ENCODE data around the gene VWA3A.

The VWA3A gene

DNA sequence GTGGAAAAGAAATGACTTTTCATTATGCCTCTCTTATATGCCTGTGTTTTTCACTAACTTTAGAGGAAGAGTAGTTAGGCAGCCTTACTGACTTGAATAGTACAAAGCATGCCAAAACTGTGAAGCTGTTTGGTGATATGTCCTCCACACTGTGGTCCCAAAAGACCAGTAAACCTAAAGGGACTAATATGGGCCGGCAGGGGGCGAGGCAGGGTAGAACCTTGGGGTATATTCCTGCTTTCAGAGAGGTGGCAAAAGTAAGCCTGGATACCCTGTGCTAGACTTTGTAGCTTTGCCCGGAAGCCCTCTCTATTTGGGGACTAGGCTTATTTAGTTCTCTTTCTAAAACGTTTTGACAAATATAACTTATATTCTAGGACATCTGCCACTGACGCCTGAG is 36.5 kb upstream of the VWA3A start:
- Histone ChIP-seq H4K20me1 (ENCODE audit: insufficient read depth, low read length) (no peaks in the 10 kb centered on the region), H3K9me2 (replicated peaks; ENCODE audit: insufficient read depth, low read length) (no peaks in the 10 kb centered on the region), H3F3A (ENCODE audit: insufficient read depth, low read length) (no peaks in the 10 kb centered on the region), H3K9me3 (replicated peaks; ENCODE audit: insufficient read depth, low read length) (no peaks in the 10 kb centered on the region), H3K79me2 (ENCODE audit: low read length) (no peaks in the 10 kb centered on the region), H3K27ac (ENCODE audit: low read length) (no peak overlapping the region), H2AFZ (ENCODE audit: low read length) (no peak overlapping the region), H3K9ac (ENCODE audit: low read length) (no peak overlapping the region), H3K36me3 (replicated peaks; ENCODE audit: insufficient read depth, low read length) (no peaks in the 10 kb centered on the region), H3K4me3 (ENCODE audit: low read length) (no peak overlapping the region), H3K4me2 (ENCODE audit: low read depth, low read length) (no peak overlapping the region), H3K27me3 (replicated peaks; ENCODE audit: insufficient read depth, low read length) (no peaks in the 10 kb centered on the region), H3K4me1 (ENCODE audit: low read length) (0 out of 2 replicates have a peak, but pooled peaks cover 2% of the 10 kb centered on the region)
- no peak for DNase-seq
- TF ChIP-seq EZH2phosphoT487 (IDR thresholded peaks at IDR 0.05; ENCODE audit: low read length) (no peak), EZH2 (optimal IDR thresholded peaks at IDR 0.05; ENCODE audit: low read depth, low read length) (no peak)
- TF ChIP-seq, protein P1, sequence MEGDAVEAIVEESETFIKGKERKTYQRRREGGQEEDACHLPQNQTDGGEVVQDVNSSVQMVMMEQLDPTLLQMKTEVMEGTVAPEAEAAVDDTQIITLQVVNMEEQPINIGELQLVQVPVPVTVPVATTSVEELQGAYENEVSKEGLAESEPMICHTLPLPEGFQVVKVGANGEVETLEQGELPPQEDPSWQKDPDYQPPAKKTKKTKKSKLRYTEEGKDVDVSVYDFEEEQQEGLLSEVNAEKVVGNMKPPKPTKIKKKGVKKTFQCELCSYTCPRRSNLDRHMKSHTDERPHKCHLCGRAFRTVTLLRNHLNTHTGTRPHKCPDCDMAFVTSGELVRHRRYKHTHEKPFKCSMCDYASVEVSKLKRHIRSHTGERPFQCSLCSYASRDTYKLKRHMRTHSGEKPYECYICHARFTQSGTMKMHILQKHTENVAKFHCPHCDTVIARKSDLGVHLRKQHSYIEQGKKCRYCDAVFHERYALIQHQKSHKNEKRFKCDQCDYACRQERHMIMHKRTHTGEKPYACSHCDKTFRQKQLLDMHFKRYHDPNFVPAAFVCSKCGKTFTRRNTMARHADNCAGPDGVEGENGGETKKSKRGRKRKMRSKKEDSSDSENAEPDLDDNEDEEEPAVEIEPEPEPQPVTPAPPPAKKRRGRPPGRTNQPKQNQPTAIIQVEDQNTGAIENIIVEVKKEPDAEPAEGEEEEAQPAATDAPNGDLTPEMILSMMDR (IDR thresholded peaks at IDR 0.05; ENCODE audit: low read length), result no peak

DNA sequence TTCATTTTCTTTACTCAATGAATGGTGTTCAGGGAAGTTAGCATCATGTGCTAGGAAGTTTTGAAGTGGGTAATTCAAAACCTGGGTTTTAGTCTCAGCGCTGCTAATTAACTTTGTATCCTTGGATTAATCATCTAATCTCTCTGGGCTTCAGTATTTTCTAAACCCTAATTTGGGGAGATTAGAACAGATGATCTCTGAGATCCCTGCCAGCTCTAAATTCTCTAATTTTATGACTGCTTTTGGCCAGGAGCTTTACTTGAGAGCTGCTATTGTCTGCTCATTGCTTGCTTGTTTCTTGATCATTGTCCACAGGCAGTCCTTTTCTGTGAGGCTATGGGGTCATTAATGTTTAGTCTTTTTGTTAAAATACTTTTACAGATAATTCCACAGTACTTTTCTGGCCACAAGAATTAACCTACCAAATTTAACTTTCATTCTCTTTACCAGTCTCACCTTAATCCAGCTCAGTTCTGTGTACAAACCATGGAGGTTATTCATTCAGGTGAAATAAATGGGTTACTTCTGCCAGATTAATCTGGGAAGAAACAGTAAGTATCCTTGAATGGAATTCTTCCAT is 28.4 kb upstream of the VWA3A start:
- H3K27me3 ChIP-seq (replicated peaks; ENCODE audit: insufficient read depth, low read length), result no peaks in the 10 kb centered on the region
- no peak overlapping the region for H3K9ac ChIP-seq (ENCODE audit: low read length)
- no peak overlapping the region for H3K4me3 ChIP-seq (ENCODE audit: low read length)

DNA sequence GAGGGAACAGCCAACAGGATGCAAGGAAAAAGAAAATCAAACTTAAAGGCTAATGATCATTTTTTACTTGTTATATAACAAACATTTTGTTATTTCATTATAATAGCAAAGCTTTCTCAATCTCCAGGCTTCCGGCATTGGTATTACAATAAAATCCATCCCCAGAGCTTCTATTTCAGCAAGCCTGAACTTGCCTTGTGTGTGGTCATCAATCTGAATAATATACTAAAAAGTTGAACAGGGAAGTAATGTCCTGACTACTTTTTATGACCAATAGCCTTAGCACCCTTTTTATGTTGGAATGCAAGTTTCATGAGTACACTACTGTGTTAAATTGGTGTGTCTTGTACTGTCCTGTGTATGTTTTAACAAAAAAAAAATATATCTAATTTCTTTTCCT is 27.1 kb upstream of the VWA3A start:
- Histone ChIP-seq H3F3A (ENCODE audit: insufficient read depth, low read length) (no peaks in the 10 kb centered on the region), H3K4me3 (ENCODE audit: low read length) (no peak overlapping the region), H3K4me1 (ENCODE audit: low read length) (no peaks in the 10 kb centered on the region), H3K9ac (ENCODE audit: low read length) (no peak overlapping the region), H4K20me1 (ENCODE audit: insufficient read depth, low read length) (no peaks in the 10 kb centered on the region), H2AFZ (ENCODE audit: low read length) (no peak overlapping the region), H3K9me3 (replicated peaks; ENCODE audit: insufficient read depth, low read length) (no peaks in the 10 kb centered on the region), H3K4me2 (ENCODE audit: low read depth, low read length) (no peak overlapping the region), H3K27ac (ENCODE audit: low read length) (no peak overlapping the region), H3K27me3 (replicated peaks; ENCODE audit: insufficient read depth, low read length) (no peaks in the 10 kb centered on the region), H3K79me2 (ENCODE audit: low read length) (no peaks in the 10 kb centered on the region; the same call in 1 of the 2 replicates), H3K9me2 (replicated peaks; ENCODE audit: insufficient read depth, low read length) (no peaks in the 10 kb centered on the region), H3K36me3 (replicated peaks; ENCODE audit: insufficient read depth, low read length) (no peaks in the 10 kb centered on the region)
- no peak for DNase-seq
- TF ChIP-seq EZH2 (optimal IDR thresholded peaks at IDR 0.05; ENCODE audit: low read depth, low read length) (no peak), EZH2phosphoT487 (IDR thresholded peaks at IDR 0.05; ENCODE audit: low read length) (no peak)
- TF ChIP-seq, protein P1 (IDR thresholded peaks at IDR 0.05; ENCODE audit: low read length), result no peak

More for the DNA sequence above, 28.4 kb upstream of the VWA3A start:
- no peak overlapping the region for H2AFZ ChIP-seq (ENCODE audit: low read length)
- no peaks in the 10 kb centered on the region; the same call in 1 of the 2 replicates for H3K79me2 ChIP-seq (ENCODE audit: low read length)
- TF ChIP-seq, protein P1 (IDR thresholded peaks at IDR 0.05; ENCODE audit: low read length), result no peak
- TF ChIP-seq EZH2phosphoT487 (IDR thresholded peaks at IDR 0.05; ENCODE audit: low read length), result no peak
- TF ChIP-seq EZH2 (optimal IDR thresholded peaks at IDR 0.05; ENCODE audit: low read depth, low read length), result no peak
- H3F3A ChIP-seq (ENCODE audit: insufficient read depth, low read length), result no peaks in the 10 kb centered on the region
- H3K9me3 ChIP-seq (replicated peaks; ENCODE audit: insufficient read depth, low read length), result no peaks in the 10 kb centered on the region
- H3K36me3 ChIP-seq (replicated peaks; ENCODE audit: insufficient read depth, low read length), result no peaks in the 10 kb centered on the region
- no peaks in the 10 kb centered on the region for H4K20me1 ChIP-seq (ENCODE audit: insufficient read depth, low read length)
- H3K27ac ChIP-seq (ENCODE audit: low read length), result no peak overlapping the region
- no peak overlapping the region for H3K4me2 ChIP-seq (ENCODE audit: low read depth, low read length)
- H3K4me1 ChIP-seq (ENCODE audit: low read length), result no peaks in the 10 kb centered on the region
- no peaks in the 10 kb centered on the region for H3K9me2 ChIP-seq (replicated peaks; ENCODE audit: insufficient read depth, low read length)
- no peak for DNase-seq

Data from MM.1S (cell line).